HG02623 (cell line): Measurements from ENCODE around the gene NIPAL4.
"Not testable (repeated sequence)": the region's sequence is repeated elsewhere in the genome, so short reads cannot be mapped to it uniquely, and the experiment has no call there.

Source experiments
- ATAC-seq: cut with Tn5 transposase; IDR thresholded peaks from one replicate; pipeline ENCODE4 v1.9.1; 2021; ENCODE audit warnings: moderate library complexity; ENCODE audit not compliant: unreplicated experiment

The NIPAL4 gene

GRCh38 chr5:157482702-157483101 is 22.7 kb downstream of the NIPAL4 start:
- not testable (repeated sequence) for ATAC-seq

- no peak for ATAC-seq
These were observed 24.8 kb downstream of the NIPAL4 start for GRCh38 chr5:157484768-157485167.

GRCh38 chr5:157485340-157485739 is 25.3 kb downstream of the NIPAL4 start:
- no peak for ATAC-seq

GRCh38 chr5:157485811-157486210 is 25.8 kb downstream of the NIPAL4 start:
- no peak for ATAC-seq

GRCh38 chr5:157486221-157486681 is 26.2 kb downstream of the NIPAL4 start:
- ATAC-seq, result no peak

- ATAC-seq, result no peak
These were observed 26.8 kb downstream of the NIPAL4 start for GRCh38 chr5:157486861-157487260.

- peak; percentile 54 for ATAC-seq
These were observed 27.3 kb downstream of the NIPAL4 start for GRCh38 chr5:157487358-157487757.

- ATAC-seq, result no peak
These were observed 31.5 kb downstream of the NIPAL4 start for GRCh38 chr5:157491471-157491995.

GRCh38 chr5:157492886-157493285 is 32.9 kb downstream of the NIPAL4 start:
- no peak for ATAC-seq

- ATAC-seq, result no peak
These were observed 34.3 kb downstream of the NIPAL4 start for GRCh38 chr5:157494178-157494832.

GRCh38 chr5:157496864-157497263 is 36.9 kb downstream of the NIPAL4 start:
- no peak for ATAC-seq

GRCh38 chr5:157497875-157498611 is 38.0 kb downstream of the NIPAL4 start:
- no peak for ATAC-seq

GRCh38 chr5:157502143-157502647 is 42.2 kb downstream of the NIPAL4 start:
- ATAC-seq, result peak; percentile 65

- no peak for ATAC-seq
These were observed 44.0 kb downstream of the NIPAL4 start for GRCh38 chr5:157504053-157504452.

GRCh38 chr5:157505496-157505895 is 45.5 kb downstream of the NIPAL4 start:
- no peak for ATAC-seq

GRCh38 chr5:157506066-157506590 is 46.1 kb downstream of the NIPAL4 start:
- no peak for ATAC-seq

GRCh38 chr5:157506981-157507780 is 47.2 kb downstream of the NIPAL4 start:
- ATAC-seq, result no peak

- no peak for ATAC-seq
These were observed 49.1 kb downstream of the NIPAL4 start for GRCh38 chr5:157509093-157509492.

- no peak for ATAC-seq
These were observed 49.6 kb downstream of the NIPAL4 start for GRCh38 chr5:157509587-157509986.

GRCh38 chr5:157510682-157511081 is 50.7 kb downstream of the NIPAL4 start:
- no peak for ATAC-seq
